GM21515 (cell line): Measurements from ENCODE around the gene CLEC12A.

Source experiments
- ATAC-seq: cut with Tn5 transposase; IDR thresholded peaks from one replicate; pipeline ENCODE4 v1.9.1; 2021; ENCODE audit not compliant: unreplicated experiment

The CLEC12A gene

DNA sequence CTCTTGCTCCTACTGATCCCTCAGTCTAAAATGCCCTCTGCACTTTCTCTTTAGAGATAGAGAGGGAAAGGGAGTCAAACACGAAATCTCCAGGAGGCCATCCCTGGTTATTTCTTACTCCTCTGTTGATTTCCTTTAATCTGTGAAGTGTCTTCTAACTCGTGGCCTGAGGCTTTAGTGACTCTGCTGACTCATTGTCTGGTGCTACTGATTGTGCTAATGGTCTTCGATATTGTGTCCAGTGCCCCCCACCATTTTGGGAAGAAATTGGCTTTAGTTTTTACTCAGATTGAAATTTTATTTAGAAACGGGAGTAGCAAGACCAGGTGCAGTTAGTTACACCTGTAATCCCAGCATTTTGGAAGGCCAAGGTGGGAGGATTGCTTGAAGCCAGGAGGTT lies 60.1 kb downstream of the CLEC12A start:
- ATAC-seq: no peak

DNA sequence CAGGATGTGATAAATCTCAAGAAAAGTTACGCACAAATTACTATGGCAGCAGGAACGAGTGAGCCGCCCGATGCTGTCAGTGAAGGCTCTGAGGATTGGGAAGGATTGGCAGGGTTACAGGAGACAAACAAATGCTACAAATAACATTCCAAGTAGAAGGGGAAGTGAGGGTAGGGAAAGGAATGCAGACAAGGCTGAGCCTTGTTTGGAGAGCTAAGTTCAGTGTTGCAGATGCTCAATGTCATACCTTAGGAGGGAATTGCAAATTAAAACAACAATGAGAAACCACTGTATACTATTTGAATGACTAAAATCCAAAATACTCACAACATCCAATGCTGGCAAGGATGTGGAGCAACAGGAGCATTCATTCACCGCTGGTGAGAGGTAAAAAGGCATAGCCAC lies 60.6 kb downstream of the CLEC12A start:
- ATAC-seq: no peak

DNA sequence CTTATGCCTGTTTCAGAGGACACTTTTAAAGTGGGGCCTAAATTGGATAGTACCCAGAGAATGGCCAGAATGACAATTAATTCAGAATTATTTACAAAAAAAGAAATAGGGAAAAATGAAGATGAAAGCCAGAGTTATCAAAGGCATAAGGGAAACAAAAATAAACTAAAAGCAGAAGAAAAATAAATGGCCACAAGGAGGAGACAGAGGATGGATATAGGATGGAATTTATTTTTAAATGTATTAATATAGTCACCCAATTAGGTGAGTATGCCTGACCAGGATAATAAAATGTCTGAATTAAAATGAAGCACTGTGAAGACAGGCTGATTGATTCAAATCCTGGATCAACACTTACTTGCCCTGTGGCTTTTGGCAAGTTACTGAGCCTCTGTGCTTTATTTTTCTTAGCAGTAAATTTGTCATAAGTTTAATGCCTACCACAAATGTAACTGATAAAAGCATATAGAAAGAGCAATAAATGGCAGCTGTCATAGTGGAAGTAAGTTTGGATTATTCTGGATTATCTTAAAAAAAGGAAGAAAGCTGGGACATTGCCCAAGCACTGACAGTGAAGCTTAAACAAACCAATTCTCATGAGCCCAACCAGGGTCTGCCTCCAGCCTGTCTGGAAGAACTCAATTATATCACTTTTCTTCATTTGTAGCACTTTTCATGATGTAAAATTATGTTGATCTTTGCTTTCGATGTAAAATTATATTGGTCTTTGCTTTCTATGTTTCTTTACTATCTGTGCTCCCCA lies 62.8 kb downstream of the CLEC12A start:
- no peak for ATAC-seq
